GM10266 (cell line): ENCODE measurements around the gene CASR.

Experiments used
- DNase-seq: peaks from one replicate; pipeline ENCODE4 v3.0.0; 2012; ENCODE audit errors: extremely low spot score
- CTCF ChIP-seq: IDR thresholded peaks from 2 replicates; pipeline ENCODE4 v1.5.1; 2012; ENCODE audit warnings: mild to moderate bottlenecking, low read depth; ENCODE audit not compliant: control insufficient read depth, insufficient read depth; ENCODE audit errors: missing control alignments

Gene CASR

GRCh38 chr3:122307094-122307687 is 123.7 kb downstream of the CASR start:
- no peak for TF ChIP-seq CTCF
- DNase-seq: no peak

DNA sequence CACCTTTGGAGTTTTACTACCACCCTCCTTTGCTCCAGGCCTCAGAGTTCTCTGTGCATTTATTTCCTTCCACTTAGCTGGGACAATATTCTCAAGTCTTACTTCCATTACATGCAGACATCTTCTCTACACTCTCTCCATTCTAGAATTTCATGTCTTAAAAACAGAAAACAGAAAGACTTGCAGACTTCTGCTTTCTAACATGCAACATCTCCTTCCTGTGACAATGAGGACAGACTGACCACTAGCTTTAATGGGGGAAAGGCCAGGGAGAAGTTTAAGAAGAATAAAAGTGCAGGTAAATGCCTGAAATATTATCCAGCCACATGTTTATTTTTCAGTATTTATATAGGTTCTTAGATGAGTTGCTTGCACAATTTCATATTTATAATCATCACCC is 124.5 kb downstream of the CASR start:
- TF ChIP-seq CTCF: no peak
- no peak for DNase-seq

GRCh38 chr3:122310361-122310760 is 126.9 kb downstream of the CASR start:
- no peak for TF ChIP-seq CTCF
- DNase-seq: no peak

GRCh38 chr3:122312826-122313225 is 129.4 kb downstream of the CASR start:
- no peak for DNase-seq
- TF ChIP-seq CTCF: no peak

GRCh38 chr3:122313281-122313680 is 129.8 kb downstream of the CASR start:
- no peak for DNase-seq
- TF ChIP-seq CTCF: no peak

DNA sequence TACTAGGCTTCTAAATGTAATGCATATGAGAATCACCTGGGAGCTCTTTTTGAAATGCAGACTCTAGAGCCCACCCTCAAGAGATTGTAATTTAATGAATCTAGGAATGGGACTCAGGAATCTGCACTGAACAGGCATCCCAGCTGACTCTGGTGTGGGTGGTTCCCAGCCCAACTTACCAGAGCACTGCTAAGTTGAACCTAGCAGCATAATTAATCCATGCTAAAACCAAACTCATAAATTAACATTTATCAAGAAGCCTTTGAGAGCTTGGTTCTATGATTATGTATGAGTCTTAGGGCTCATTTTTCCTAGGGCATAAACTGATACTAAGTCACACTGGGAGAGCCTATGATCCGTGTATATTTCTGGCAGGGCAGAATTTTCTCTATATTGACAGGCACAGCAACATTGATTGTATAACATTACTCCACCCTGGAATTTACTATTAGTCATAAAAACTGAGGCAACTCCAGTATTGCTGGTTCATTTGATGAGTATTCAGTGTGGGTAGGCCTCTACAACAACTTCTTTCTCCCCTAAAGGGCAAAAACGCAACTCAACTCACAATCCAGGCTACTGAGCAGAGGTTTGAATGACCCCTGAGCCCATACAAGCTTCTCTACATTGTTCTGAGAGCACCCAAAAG is 130.9 kb downstream of the CASR start:
- TF ChIP-seq CTCF: no peak
- no peak for DNase-seq

- no peak for TF ChIP-seq CTCF
- no peak for DNase-seq
Measured at GRCh38 chr3:122315619-122316018, 132.2 kb downstream of the CASR start.
